Brain microvascular endothelial cell (primary cell): ENCODE measurements around the gene CCDC61.

Experiments used
- DNase-seq: peaks from one replicate; pipeline ENCODE4 v3.0.0-alpha.2; 2020
- H3K27ac ChIP-seq: fragments of 250-450 bp; sonication (Bioruptor Pico); 2 replicates; pipeline ENCODE4 v1.5.1; 2020; ENCODE audit warnings: mild to moderate bottlenecking, moderate library complexity
- H3K27me3 ChIP-seq: fragments of 250-450 bp; sonication (Bioruptor Pico); replicated peaks from 2 replicates; pipeline ENCODE4 v1.5.1; 2020; ENCODE audit warnings: mild to moderate bottlenecking
- H3K36me3 ChIP-seq: fragments of 250-450 bp; sonication (Bioruptor Pico); replicated peaks from 2 replicates; pipeline ENCODE4 v1.5.1; 2020; ENCODE audit warnings: mild to moderate bottlenecking
- H3K4me3 ChIP-seq: 2 replicates; pipeline ENCODE4 v1.5.1; 2011; ENCODE audit warnings: low read depth, mild to moderate bottlenecking, control low read depth, low read length, moderate library complexity
- CTCF ChIP-seq: IDR thresholded peaks from 2 replicates; pipeline ENCODE4 v1.5.1; 2011; ENCODE audit warnings: low read depth, mild to moderate bottlenecking, moderate library complexity, low read length, control low read depth, inconsistent platforms; ENCODE audit errors: missing control alignments
- in situ Hi-C: cut with HindIII; loops from 2 replicates; pipeline ENCODE4 v1.10.0; 2017; ENCODE audit warnings: low sequenced_read_pairs, low pct_ligation_motif_present

Gene CCDC61

GRCh38 chr19:45972081-45972946 is 23.0 kb upstream of the CCDC61 start:
- Histone ChIP-seq H3K36me3 (no peaks in the 10 kb centered on the region), H3K4me3 (no peak overlapping the region), H3K27ac (no peak overlapping the region), H3K27me3 (peaks cover 20% of the 10 kb centered on the region)
- TF ChIP-seq CTCF, result no peak
- in situ Hi-C loops, result no loop called here
- DNase-seq, result no peak

GRCh38 chr19:45972947-45973540 is 22.2 kb upstream of the CCDC61 start:
- Histone ChIP-seq H3K4me3 (no peak overlapping the region), H3K27me3 (peaks cover 23% of the 10 kb centered on the region), H3K27ac (no peak overlapping the region), H3K36me3 (no peaks in the 10 kb centered on the region)
- DNase-seq, result no peak
- in situ Hi-C loops, result no loop called here
- TF ChIP-seq CTCF, result no peak

- in situ Hi-C loops, result no loop called here
- H3K27ac ChIP-seq, result no peak within 1 kb of the TSS
- H3K27me3 ChIP-seq, result peaks cover 23% of the 10 kb centered on the region
- DNase-seq, result peak; percentile 56
- no peak within 1 kb of the TSS for H3K4me3 ChIP-seq
- no peak for TF ChIP-seq CTCF
- H3K36me3 ChIP-seq, result no peaks in the 10 kb centered on the region
Measured at GRCh38 chr19:45973553-45974338, 21.5 kb upstream of the CCDC61 start, which contains the start of gene NOVA2. NOVA2 (minus strand) TSS chr19:45973865; CDS start chr19:45973351, 514 bp downstream.

GRCh38 chr19:45975306-45976070 is 19.8 kb upstream of the CCDC61 start:
- no peak overlapping the region for H3K27ac ChIP-seq
- H3K27me3 ChIP-seq, result peaks cover 23% of the 10 kb centered on the region
- H3K36me3 ChIP-seq, result no peaks in the 10 kb centered on the region
- in situ Hi-C loops, result no loop called here
- H3K4me3 ChIP-seq, result no peak overlapping the region
- no peak for TF ChIP-seq CTCF
- no peak for DNase-seq

GRCh38 chr19:45976178-45976577 is 19.1 kb upstream of the CCDC61 start:
- no peaks in the 10 kb centered on the region for H3K36me3 ChIP-seq
- peak; percentile 9 for DNase-seq
- H3K4me3 ChIP-seq, result no peak overlapping the region
- no peak overlapping the region for H3K27ac ChIP-seq
- TF ChIP-seq CTCF, result no peak
- H3K27me3 ChIP-seq, result peaks cover 23% of the 10 kb centered on the region
- in situ Hi-C loops, result no loop called here
